MM.1S (cell line): ENCODE measurements around the gene STRADA.

Experiments used
- DNase-seq: peaks from one replicate; pipeline ENCODE4 v3.0.0-alpha.2; 2015
- H2AFZ ChIP-seq: fragments of 300-600 bp; sonication (generic); 2 replicates; pipeline ENCODE4 v1.6.0; 2016; ENCODE audit warnings: antibody characterized with exemption, low read length
- H3F3A ChIP-seq: fragments of 300-600 bp; sonication (generic); 2 replicates; pipeline ENCODE4 v1.6.1; 2016; ENCODE audit warnings: mild to moderate bottlenecking, antibody characterized with exemption, low read length, moderate library complexity, mixed read lengths; ENCODE audit not compliant: insufficient read depth
- H3K27ac ChIP-seq: fragments of 300-600 bp; sonication (generic); 2 replicates; pipeline ENCODE4 v1.5.1; 2016; ENCODE audit warnings: mild to moderate bottlenecking, low read length
- H3K27me3 ChIP-seq: fragments of 300-600 bp; sonication (generic); replicated peaks from 2 replicates; pipeline ENCODE4 v1.6.0; 2016; ENCODE audit warnings: low read length; ENCODE audit not compliant: insufficient read depth
- H3K36me3 ChIP-seq: fragments of 300-600 bp; sonication (generic); replicated peaks from 2 replicates; pipeline ENCODE4 v1.6.1; 2016; ENCODE audit warnings: mild to moderate bottlenecking, low read length, mixed read lengths; ENCODE audit not compliant: insufficient read depth
- H3K4me1 ChIP-seq: fragments of 300-600 bp; sonication (generic); 2 replicates; pipeline ENCODE4 v1.6.1; 2016; ENCODE audit warnings: low read length, mixed read lengths
- H3K4me2 ChIP-seq: fragments of 300-600 bp; sonication (generic); 2 replicates; pipeline ENCODE4 v1.6.0; 2016; ENCODE audit warnings: low read depth, low read length
- H3K4me3 ChIP-seq: fragments of 300-600 bp; sonication (generic); 2 replicates; pipeline ENCODE4 v1.5.1; 2016; ENCODE audit warnings: low read length, mixed read lengths
- H3K79me2 ChIP-seq: fragments of 300-600 bp; sonication (generic); 2 replicates; pipeline ENCODE4 v1.6.1; 2016; ENCODE audit warnings: mixed run types, low read length, mixed read lengths
- H3K9ac ChIP-seq: fragments of 300-600 bp; sonication (generic); 2 replicates; pipeline ENCODE4 v1.6.1; 2016; ENCODE audit warnings: low read length, mixed read lengths
- H3K9me2 ChIP-seq: fragments of 300-600 bp; sonication (generic); replicated peaks from 2 replicates; pipeline ENCODE4 v1.6.1; 2016; ENCODE audit warnings: mild to moderate bottlenecking, low read length, mixed read lengths; ENCODE audit not compliant: insufficient read depth
- H3K9me3 ChIP-seq: fragments of 300-600 bp; sonication (generic); replicated peaks from 2 replicates; pipeline ENCODE4 v1.6.1; 2016; ENCODE audit warnings: mild to moderate bottlenecking, low read length, mixed read lengths; ENCODE audit not compliant: insufficient read depth
- H4K20me1 ChIP-seq: fragments of 300-600 bp; sonication (generic); 2 replicates; pipeline ENCODE4 v1.6.1; 2016; ENCODE audit warnings: mild to moderate bottlenecking, low read length, moderate library complexity, mixed read lengths; ENCODE audit not compliant: insufficient read depth
- CTCF ChIP-seq: fragments of 300-600 bp; sonication (generic); IDR thresholded peaks from 2 replicates; pipeline ENCODE4 v1.5.1; 2016; ENCODE audit warnings: antibody characterized with exemption, low read length, mixed read lengths
- EZH2 ChIP-seq: fragments of 300-600 bp; sonication (generic); optimal IDR thresholded peaks from 2 replicates; pipeline ENCODE3; 2017; ENCODE audit warnings: low read depth, mild to moderate bottlenecking, antibody characterized with exemption, low read length, mixed read lengths
- EZH2phosphoT487 ChIP-seq: fragments of 300-600 bp; sonication (generic); IDR thresholded peaks from 2 replicates; pipeline ENCODE4 v1.6.1; 2018; ENCODE audit warnings: antibody characterized with exemption, low read length

The STRADA gene

GRCh38 chr17:63697341-63698286, 44.0 kb downstream of the STRADA start:
- peak; percentile 72 for DNase-seq
- TF ChIP-seq CTCF: peak; percentile 77
- no peak for TF ChIP-seq EZH2phosphoT487
- Histone ChIP-seq H3K27ac (no peak overlapping the region), H3K36me3 (no peaks in the 10 kb centered on the region), H2AFZ (no peak overlapping the region), H3K4me3 (peak overlapping the region; percentile 56), H3K79me2 (no peaks in the 10 kb centered on the region), H4K20me1 (no peaks in the 10 kb centered on the region), H3K4me1 (peaks cover 5% of the 10 kb centered on the region), H3F3A (no peaks in the 10 kb centered on the region), H3K9me3 (no peaks in the 10 kb centered on the region), H3K9me2 (no peaks in the 10 kb centered on the region), H3K4me2 (peak overlapping the region; percentile 71), H3K27me3 (no peaks in the 10 kb centered on the region), H3K9ac (no peak overlapping the region)

GRCh38 chr17:63696381-63696961, 45.1 kb downstream of the STRADA start:
- TF ChIP-seq EZH2phosphoT487 (no peak), CTCF (peak; percentile 25), EZH2 (no peak)
- no peaks in the 10 kb centered on the region for H3F3A ChIP-seq
- H3K9ac ChIP-seq: no peak overlapping the region
- no peaks in the 10 kb centered on the region for H3K9me2 ChIP-seq
- no peaks in the 10 kb centered on the region for H3K9me3 ChIP-seq
- H2AFZ ChIP-seq: no peak overlapping the region
- no peaks in the 10 kb centered on the region for H3K36me3 ChIP-seq
- no peaks in the 10 kb centered on the region for H3K27me3 ChIP-seq
- H4K20me1 ChIP-seq: no peaks in the 10 kb centered on the region
- peak; percentile 20 for DNase-seq
- no peaks in the 10 kb centered on the region for H3K79me2 ChIP-seq
- peaks cover 5% of the 10 kb centered on the region for H3K4me1 ChIP-seq
- H3K4me3 ChIP-seq: no peak overlapping the region
- H3K27ac ChIP-seq: no peak overlapping the region
- no peak overlapping the region for H3K4me2 ChIP-seq

GRCh38 chr17:63695889-63696288, 45.7 kb downstream of the STRADA start:
- Histone ChIP-seq H3K9ac (no peak overlapping the region), H3K4me2 (no peak overlapping the region), H3K27ac (no peak overlapping the region), H3F3A (no peaks in the 10 kb centered on the region), H3K4me3 (no peak overlapping the region), H3K4me1 (peaks cover 5% of the 10 kb centered on the region), H3K9me2 (no peaks in the 10 kb centered on the region), H4K20me1 (no peaks in the 10 kb centered on the region), H2AFZ (no peak overlapping the region), H3K9me3 (no peaks in the 10 kb centered on the region), H3K36me3 (no peaks in the 10 kb centered on the region), H3K79me2 (no peaks in the 10 kb centered on the region), H3K27me3 (no peaks in the 10 kb centered on the region)
- no peak for TF ChIP-seq EZH2phosphoT487
- TF ChIP-seq CTCF: no peak
- TF ChIP-seq EZH2: no peak
- no peak for DNase-seq
